ENCODE data around the gene EFHD2.

The EFHD2 gene

DNA sequence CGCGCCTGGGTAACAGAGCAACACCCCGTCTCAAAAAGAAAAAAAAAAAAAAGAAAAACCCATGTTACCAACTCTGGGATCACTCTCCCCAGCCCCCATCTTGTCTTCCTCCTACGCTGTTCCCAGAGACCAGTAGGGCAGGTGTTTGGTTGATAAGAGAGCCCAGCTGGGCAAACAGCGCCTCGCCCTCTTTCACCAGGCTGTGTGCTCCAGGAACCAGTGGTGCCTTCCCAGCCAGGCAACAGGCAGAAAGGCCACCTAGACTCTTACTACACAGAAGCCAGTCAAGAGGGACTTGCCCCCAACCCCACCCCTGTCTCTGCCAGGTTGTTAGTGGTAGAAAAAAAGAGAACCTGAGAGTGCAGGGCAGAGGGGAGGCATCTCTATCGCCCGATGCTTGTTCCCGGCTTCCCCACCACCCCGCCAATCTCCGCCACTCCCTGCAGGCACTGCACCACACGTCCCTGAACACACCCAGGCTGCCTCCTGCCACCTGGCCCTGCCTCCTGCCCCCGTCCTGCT lies 14.5 kb downstream of the EFHD2 start:
- H3K27me3 ChIP-seq: no peaks in the 10 kb centered on the region
- peaks cover 0 to 38% (median 33%) of the 10 kb centered on the region in 3 donors for H3K36me3 ChIP-seq
- intact Hi-C loops (cut with DNase I; ENCODE audit: low total_unique reads): no loop called here
- DNase-seq: no peak
- TF ChIP-seq, protein P1, sequence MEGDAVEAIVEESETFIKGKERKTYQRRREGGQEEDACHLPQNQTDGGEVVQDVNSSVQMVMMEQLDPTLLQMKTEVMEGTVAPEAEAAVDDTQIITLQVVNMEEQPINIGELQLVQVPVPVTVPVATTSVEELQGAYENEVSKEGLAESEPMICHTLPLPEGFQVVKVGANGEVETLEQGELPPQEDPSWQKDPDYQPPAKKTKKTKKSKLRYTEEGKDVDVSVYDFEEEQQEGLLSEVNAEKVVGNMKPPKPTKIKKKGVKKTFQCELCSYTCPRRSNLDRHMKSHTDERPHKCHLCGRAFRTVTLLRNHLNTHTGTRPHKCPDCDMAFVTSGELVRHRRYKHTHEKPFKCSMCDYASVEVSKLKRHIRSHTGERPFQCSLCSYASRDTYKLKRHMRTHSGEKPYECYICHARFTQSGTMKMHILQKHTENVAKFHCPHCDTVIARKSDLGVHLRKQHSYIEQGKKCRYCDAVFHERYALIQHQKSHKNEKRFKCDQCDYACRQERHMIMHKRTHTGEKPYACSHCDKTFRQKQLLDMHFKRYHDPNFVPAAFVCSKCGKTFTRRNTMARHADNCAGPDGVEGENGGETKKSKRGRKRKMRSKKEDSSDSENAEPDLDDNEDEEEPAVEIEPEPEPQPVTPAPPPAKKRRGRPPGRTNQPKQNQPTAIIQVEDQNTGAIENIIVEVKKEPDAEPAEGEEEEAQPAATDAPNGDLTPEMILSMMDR (IDR thresholded peaks at IDR 0.05): no peak
- no peaks in the 10 kb centered on the region for H3K9me3 ChIP-seq
- H3K4me1 ChIP-seq: peaks cover 0 to 3% (median 0%) of the 10 kb centered on the region in 4 donors
- H3K27ac ChIP-seq: no peak overlapping the region
- no peak overlapping the region for H3K4me3 ChIP-seq

- Histone ChIP-seq H3K4me3 (no peak overlapping the region), H3K9me3 (no peaks in the 10 kb centered on the region), H3K27me3 (no peaks in the 10 kb centered on the region), H3K27ac (no peak overlapping the region), H3K36me3 (peaks cover 0 to 43% (median 33%) of the 10 kb centered on the region in 3 donors), H3K4me1 (no peaks in the 10 kb centered on the region)
- no peak for DNase-seq
- TF ChIP-seq, protein P1 (IDR thresholded peaks at IDR 0.05): no peak
- intact Hi-C loops (cut with DNase I; ENCODE audit: low total_unique reads): no loop called here
Observed at GRCh38 chr1:15424981-15425380, 15.3 kb downstream of the EFHD2 start.

DNA sequence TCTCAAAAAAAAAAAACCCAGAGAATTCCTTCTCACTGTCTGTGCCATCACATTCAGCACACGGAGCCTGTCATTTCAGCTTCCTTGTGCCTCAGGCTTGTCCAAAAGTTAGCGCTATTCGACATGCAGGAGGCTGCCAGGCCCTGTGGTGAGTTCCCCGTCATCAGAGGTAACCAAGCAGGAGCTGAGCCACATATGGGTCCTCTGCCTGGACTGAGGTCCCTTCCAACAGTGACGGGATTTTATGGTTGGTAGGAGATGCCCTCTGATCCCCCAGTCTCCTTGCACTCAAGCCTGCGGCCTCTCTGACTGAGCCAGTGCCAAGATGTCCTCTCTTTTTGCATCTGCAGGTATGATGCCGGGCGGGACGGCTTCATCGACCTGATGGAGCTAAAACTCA lies 15.8 kb downstream of the EFHD2 start:
- TF ChIP-seq, protein P1 (IDR thresholded peaks at IDR 0.05): no peak
- H3K36me3 ChIP-seq: peaks cover 0 to 44% (median 33%) of the 10 kb centered on the region in 3 donors
- no peak for DNase-seq
- H3K27ac ChIP-seq: no peak overlapping the region
- H3K9me3 ChIP-seq: no peaks in the 10 kb centered on the region
- H3K4me1 ChIP-seq: no peaks in the 10 kb centered on the region
- H3K27me3 ChIP-seq: no peaks in the 10 kb centered on the region
- H3K4me3 ChIP-seq: no peak overlapping the region
- intact Hi-C loops (cut with DNase I; ENCODE audit: low total_unique reads): no loop called here

DNA sequence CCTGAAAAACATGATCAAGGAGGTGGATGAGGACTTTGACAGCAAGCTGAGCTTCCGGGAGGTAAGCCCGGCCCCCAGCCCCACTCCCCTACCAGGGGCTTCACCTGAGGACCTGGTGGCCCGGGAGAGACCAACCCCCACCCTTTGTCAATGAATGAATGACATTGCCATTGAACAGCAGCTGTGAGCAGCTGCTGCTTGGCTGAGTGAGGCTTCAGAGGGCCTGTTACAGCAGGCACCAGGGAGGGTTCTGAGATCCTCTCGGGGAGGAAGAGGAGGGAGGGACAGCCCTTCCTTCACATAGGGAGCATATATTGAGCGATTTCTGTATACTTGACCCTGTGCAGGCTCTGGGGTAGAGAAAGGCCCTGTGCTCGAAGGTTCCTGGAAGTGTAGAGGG lies 16.3 kb downstream of the EFHD2 start:
- TF ChIP-seq, protein P1 (IDR thresholded peaks at IDR 0.05): no peak
- no peaks in the 10 kb centered on the region for H3K9me3 ChIP-seq
- H3K27me3 ChIP-seq: no peaks in the 10 kb centered on the region
- no peak overlapping the region for H3K27ac ChIP-seq
- no peaks in the 10 kb centered on the region for H3K4me1 ChIP-seq
- intact Hi-C loops (cut with DNase I; ENCODE audit: low total_unique reads): no loop called here
- H3K4me3 ChIP-seq: no peak overlapping the region
- H3K36me3 ChIP-seq: peaks cover 0 to 48% (median 33%) of the 10 kb centered on the region in 3 donors
- no peak for DNase-seq

DNA sequence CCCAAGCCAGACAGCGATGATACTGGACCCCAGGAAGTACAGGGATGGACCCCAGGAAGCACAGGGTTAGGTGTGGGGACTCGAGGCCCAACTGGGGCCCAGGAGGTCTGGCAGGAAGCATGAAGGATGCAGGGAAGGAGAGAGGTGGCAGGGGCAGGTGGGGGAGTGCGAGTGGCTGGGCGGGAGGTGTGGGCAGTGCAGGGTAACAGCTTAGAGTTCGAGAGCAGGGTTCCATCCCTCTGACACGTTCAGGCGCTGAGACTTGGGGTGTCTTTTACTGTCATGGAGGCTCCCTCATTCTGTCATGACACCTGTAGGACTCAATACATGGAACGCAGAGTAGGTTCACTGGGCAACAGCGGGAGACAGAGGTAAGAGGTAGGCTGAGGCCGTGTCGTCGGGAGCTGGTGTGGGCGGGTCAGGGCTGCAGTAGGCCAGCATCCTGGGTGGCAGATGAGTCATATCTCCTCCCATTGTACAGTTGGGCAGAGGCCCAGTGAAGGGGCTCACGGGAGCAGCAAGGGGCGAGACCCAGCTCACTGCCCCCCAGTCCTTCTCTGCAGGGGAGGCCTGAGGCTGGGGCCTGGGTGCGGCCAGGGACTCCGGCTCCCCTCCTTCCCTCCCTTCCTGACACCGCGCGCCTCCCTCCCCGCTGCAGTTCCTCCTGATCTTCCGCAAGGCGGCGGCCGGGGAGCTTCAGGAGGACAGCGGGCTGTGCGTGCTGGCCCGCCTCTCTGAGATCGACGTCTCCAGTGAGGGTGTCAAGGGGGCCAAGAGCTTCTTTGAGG lies 17.0 kb downstream of the EFHD2 start:
- Histone ChIP-seq H3K27ac (no peak overlapping the region), H3K4me3 (no peak overlapping the region), H3K36me3 (peaks cover 0 to 49% (median 33%) of the 10 kb centered on the region in 3 donors), H3K4me1 (no peaks in the 10 kb centered on the region), H3K9me3 (no peaks in the 10 kb centered on the region), H3K27me3 (no peaks in the 10 kb centered on the region)
- TF ChIP-seq, protein P1 (IDR thresholded peaks at IDR 0.05): no peak
- DNase-seq: no peak
- intact Hi-C loops (cut with DNase I; ENCODE audit: low total_unique reads): no loop called here

Data from tibial artery (tissue), 4 donors.